NCI-H345 treated with DMSO at 0.1 percent for 48 hours (cell line): Measurements from ENCODE around the gene EHD4.

ENCODE experiments used
- DNase-seq: peaks from one replicate; lab custom pipeline; 2025; ENCODE audit not compliant: unreplicated experiment; lab: John Stamatoyannopoulos, UW

Gene EHD4

GRCh38 chr15:41937568-41937923 lies 34.8 kb downstream of the EHD4 start:
- no peak for DNase-seq

- no peak for DNase-seq
These were observed 35.4 kb downstream of the EHD4 start for GRCh38 chr15:41936649-41937567.

- no peak for DNase-seq
These were observed 36.2 kb downstream of the EHD4 start for GRCh38 chr15:41936155-41936554.

GRCh38 chr15:41935566-41936020 lies 36.8 kb downstream of the EHD4 start:
- DNase-seq = no peak

GRCh38 chr15:41934843-41935242 lies 37.5 kb downstream of the EHD4 start:
- no peak for DNase-seq

- no peak for DNase-seq
These were observed 38.6 kb downstream of the EHD4 start for GRCh38 chr15:41933771-41934170.

GRCh38 chr15:41933326-41933725 lies 39.0 kb downstream of the EHD4 start:
- DNase-seq = no peak

- no peak for DNase-seq
These were observed 39.7 kb downstream of the EHD4 start for GRCh38 chr15:41932511-41933289.

- no peak for DNase-seq
These were observed 40.3 kb downstream of the EHD4 start for GRCh38 chr15:41932101-41932500.

GRCh38 chr15:41930867-41931222 lies 41.5 kb downstream of the EHD4 start:
- no peak for DNase-seq

GRCh38 chr15:41930221-41930866 lies 42.0 kb downstream of the EHD4 start:
- no peak for DNase-seq

GRCh38 chr15:41928637-41929620 lies 43.4 kb downstream of the EHD4 start:
- no peak for DNase-seq

GRCh38 chr15:41928100-41928499 lies 44.3 kb downstream of the EHD4 start:
- no peak for DNase-seq

GRCh38 chr15:41927536-41927935 lies 44.8 kb downstream of the EHD4 start:
- DNase-seq = no peak

GRCh38 chr15:41926185-41927056 lies 45.9 kb downstream of the EHD4 start:
- no peak for DNase-seq

GRCh38 chr15:41925086-41925608 lies 47.2 kb downstream of the EHD4 start:
- DNase-seq = no peak

- no peak for DNase-seq
These were observed 48.9 kb downstream of the EHD4 start for GRCh38 chr15:41923401-41923997.

GRCh38 chr15:41922353-41922752 lies 50.0 kb downstream of the EHD4 start:
- no peak for DNase-seq

- DNase-seq = no peak
These were observed 50.7 kb downstream of the EHD4 start for GRCh38 chr15:41921639-41922038.
